AG04450 (cell line): ENCODE data around the gene ANXA5. TPM values are rescaled to one million over a fixed set of nuclear protein-coding genes. Genes with fewer than 3 reads are reported as not detected.

Source experiments
- CTCF ChIA-PET: fragments of 300-600, 350-600 bp; formaldehyde crosslinking; extraction: SDS; loops from one replicate; lab custom pipeline; 2022; ENCODE audit warnings: antibody characterized with exemption, inconsistent platforms; lab: Charles Lee
- POLR2A ChIA-PET: fragments of 350-600 bp; formaldehyde crosslinking; extraction: SDS; loops from one replicate; lab custom pipeline; 2021; ENCODE audit warnings: antibody characterized with exemption, inconsistent platforms; lab: Yijun Ruan, JAX
- DNase-seq: peaks from one replicate; pipeline ENCODE4 v3.0.0-alpha.2; 2011; ENCODE audit warnings: low read depth, low spot score
- H3K27ac ChIP-seq: one replicate; pipeline ENCODE4 v1.5.1; 2012; ENCODE audit warnings: low read depth, low read length, control low read depth
- H3K27me3 ChIP-seq: one replicate; pipeline ENCODE4 v1.6.0; 2012; ENCODE audit warnings: low read length; ENCODE audit not compliant: control insufficient read depth, insufficient read depth
- H3K4me3 ChIP-seq: 2 replicates; pipeline ENCODE4 v1.5.1; 2011; ENCODE audit warnings: mild to moderate bottlenecking, low read depth, low read length, control low read depth
- H3K9me3 ChIP-seq: 2 replicates; pipeline ENCODE4 v1.5.1; 2012; ENCODE audit warnings: low read length; ENCODE audit not compliant: control insufficient read depth, insufficient read depth
- polyA plus RNA-seq: library from polyadenylated mRNA; depleted of rRNA; stranded (reverse); fragments of >200 nt; gene quantifications from 2 replicates; pipeline ENCODE4 v1.2.3, GENCODE V29; 2011
- TF ChIP-seq, protein P1 (sequence below): IDR thresholded peaks from 2 replicates; pipeline ENCODE4 v1.5.1; 2011; ENCODE audit warnings: low read depth, low read length, control low read depth, inconsistent platforms

The ANXA5 gene
- polyA plus RNA-seq, 1 experiment: 2,093 TPM

DNA sequence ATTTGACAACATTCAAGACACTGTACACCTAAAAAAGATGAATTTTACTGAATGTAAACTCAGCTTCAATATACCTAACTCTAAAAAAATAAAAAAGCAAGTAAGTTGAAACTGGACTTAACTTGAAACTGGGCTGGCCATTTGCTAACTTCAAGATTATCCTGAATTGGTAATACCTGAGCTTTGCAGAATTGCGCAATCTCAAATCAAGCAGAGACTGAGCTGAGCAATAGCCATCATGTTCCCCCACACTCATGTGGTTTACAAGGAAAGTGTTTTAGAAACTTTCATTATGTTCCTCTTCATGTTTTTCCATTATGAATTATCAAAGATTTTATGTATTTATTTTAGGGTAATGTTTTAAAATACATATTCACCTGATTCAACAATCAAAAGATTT, 38.7 kb downstream of the ANXA5 start:
- Histone ChIP-seq H3K4me3 (no peak overlapping the region), H3K27ac (no peak overlapping the region), H3K27me3 (no peaks in the 10 kb centered on the region), H3K9me3 (no peaks in the 10 kb centered on the region)
- POLR2A ChIA-PET: no interaction called here
- CTCF ChIA-PET: interaction anchor here (0.6 to 1.2 kb wide), 2 partner anchors 193 to 196 kb away, joined by 3 to 9 read pairs; no protein-coding TSS in a partner anchor
- DNase-seq: no peak
- TF ChIP-seq, protein P1, sequence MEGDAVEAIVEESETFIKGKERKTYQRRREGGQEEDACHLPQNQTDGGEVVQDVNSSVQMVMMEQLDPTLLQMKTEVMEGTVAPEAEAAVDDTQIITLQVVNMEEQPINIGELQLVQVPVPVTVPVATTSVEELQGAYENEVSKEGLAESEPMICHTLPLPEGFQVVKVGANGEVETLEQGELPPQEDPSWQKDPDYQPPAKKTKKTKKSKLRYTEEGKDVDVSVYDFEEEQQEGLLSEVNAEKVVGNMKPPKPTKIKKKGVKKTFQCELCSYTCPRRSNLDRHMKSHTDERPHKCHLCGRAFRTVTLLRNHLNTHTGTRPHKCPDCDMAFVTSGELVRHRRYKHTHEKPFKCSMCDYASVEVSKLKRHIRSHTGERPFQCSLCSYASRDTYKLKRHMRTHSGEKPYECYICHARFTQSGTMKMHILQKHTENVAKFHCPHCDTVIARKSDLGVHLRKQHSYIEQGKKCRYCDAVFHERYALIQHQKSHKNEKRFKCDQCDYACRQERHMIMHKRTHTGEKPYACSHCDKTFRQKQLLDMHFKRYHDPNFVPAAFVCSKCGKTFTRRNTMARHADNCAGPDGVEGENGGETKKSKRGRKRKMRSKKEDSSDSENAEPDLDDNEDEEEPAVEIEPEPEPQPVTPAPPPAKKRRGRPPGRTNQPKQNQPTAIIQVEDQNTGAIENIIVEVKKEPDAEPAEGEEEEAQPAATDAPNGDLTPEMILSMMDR: no peak

DNA sequence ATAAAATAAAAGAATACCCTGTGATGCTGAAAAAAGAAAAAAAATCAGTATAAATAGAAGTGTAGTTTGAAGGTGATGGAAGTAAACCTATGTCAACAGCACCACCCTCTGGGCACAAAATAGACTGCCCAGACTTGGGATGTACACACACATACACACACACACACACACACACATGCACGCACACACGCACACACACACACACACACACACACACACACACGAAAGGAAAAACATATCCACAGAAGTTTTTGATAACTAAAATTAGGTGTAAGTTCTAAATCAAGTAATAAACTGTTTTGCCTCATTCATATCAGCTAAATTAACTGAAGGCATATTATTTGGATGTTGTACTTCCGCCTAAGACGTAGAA, 40.5 kb downstream of the ANXA5 start:
- TF ChIP-seq, protein P1: peak; percentile 47
- Histone ChIP-seq H3K9me3 (no peaks in the 10 kb centered on the region), H3K27me3 (no peaks in the 10 kb centered on the region), H3K27ac (no peak overlapping the region), H3K4me3 (no peak overlapping the region)
- POLR2A ChIA-PET: no interaction called here
- CTCF ChIA-PET: interaction anchor here (0.7 to 4.8 kb wide), 9 partner anchors 78 to 464 kb away, joined by 3 to 32 read pairs (median 5); no protein-coding TSS in a partner anchor
- peak; percentile 37 for DNase-seq

DNA sequence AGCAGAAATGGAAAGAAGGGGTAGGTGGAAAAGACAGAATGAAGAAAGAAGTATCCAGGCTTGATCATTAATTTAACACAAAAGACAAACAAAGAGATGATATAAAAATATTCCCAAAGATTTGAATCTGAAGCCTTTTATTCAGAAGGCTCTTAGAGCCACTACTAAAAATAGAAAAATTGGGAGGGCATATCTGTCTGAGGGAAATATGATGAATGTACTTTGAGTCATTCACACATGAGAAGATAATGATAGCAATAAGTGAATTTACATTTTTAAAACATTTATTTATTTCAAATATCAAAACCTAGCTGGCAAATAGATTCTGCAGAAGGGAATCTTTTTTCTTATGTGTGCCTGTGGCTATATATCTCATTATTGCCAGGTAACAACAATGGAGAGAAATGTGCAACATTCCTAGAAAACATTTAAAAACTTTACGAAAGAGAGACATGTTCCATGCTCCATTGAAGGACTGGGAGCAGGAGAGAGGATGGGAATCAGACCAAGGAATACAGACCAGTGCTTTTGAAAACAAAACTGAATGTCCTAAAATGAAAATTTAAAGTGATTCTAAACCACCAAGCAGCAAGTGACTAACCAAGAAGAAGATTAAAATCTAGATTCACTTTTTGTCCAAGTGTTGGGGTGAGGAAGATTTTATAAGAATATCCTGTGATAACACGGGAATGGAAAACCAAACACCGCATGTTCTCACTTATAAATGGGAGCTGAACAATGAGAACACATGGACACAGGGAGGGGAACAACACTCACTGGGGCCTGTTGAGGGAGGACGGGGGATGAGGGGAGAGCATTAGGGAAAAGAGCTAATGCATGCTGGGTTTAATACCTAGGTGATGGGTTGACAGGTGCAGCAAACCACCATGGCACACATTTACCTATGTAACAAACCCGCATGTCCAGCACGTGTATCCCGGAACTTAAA, 41.2 kb downstream of the ANXA5 start:
- Histone ChIP-seq H3K9me3 (no peaks in the 10 kb centered on the region), H3K27me3 (no peaks in the 10 kb centered on the region), H3K27ac (no peak overlapping the region), H3K4me3 (no peak overlapping the region)
- TF ChIP-seq, protein P1: no peak
- no peak for DNase-seq
- ChIA-PET POLR2A (no interaction called here), CTCF (interaction anchor here (1.1 to 4.8 kb wide), 7 partner anchors 81 to 309 kb away, joined by 3 to 32 read pairs (median 7); no protein-coding TSS in a partner anchor)

DNA sequence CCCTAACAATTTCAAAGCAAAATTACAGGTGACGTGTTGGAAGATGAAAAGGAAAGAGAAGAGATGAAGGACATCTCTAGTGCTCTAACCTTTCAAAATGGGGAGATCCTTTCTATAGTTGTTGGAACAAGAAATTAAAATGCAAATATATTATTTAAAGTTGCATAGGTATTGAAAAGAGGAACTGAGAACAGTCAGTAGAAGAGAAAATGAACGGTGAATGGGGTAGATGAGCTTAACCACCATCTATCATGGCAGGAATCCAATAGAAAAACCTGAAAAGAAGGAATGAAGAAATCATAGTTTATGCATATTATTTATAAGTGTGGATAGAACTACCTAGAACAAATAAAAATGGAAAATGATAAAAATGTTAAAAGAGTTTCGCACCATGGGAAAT, 42.0 kb downstream of the ANXA5 start:
- H3K4me3 ChIP-seq: no peak overlapping the region
- TF ChIP-seq, protein P1: no peak
- ChIA-PET POLR2A (no interaction called here), CTCF (interaction anchor here (2.4 to 4.8 kb wide), 2 partner anchors 192 to 284 kb away, joined by 9 to 32 read pairs; no protein-coding TSS in a partner anchor)
- H3K27ac ChIP-seq: no peak overlapping the region
- H3K27me3 ChIP-seq: no peaks in the 10 kb centered on the region
- DNase-seq: no peak
- H3K9me3 ChIP-seq: no peaks in the 10 kb centered on the region

DNA sequence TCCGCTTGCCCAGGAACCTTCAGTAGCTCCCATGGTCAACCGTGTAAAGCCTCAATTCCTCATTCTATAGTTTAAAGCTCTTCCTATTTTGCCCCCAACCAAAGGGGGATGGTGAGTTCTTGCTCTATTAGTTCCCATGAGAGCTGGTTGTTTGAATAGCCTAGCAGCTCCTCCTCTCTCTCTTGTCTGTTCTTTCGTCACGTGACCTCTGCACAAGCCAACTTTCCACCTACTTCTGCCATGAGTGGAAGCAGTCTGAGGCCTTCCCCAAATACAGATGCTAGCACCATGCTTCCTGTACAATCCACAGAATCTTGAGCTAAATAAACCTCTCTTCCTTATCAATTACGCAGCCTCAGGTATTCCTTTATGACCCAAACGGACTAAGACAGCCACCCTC, 42.8 kb downstream of the ANXA5 start:
- Histone ChIP-seq H3K9me3 (no peaks in the 10 kb centered on the region), H3K27me3 (no peaks in the 10 kb centered on the region), H3K4me3 (no peak overlapping the region), H3K27ac (no peak overlapping the region)
- ChIA-PET CTCF (interaction anchor here (1.2 to 4.8 kb wide), 3 partner anchors 169 to 284 kb away, joined by 3 to 32 read pairs (median 9); no protein-coding TSS in a partner anchor), POLR2A (no interaction called here)
- DNase-seq: no peak
- TF ChIP-seq, protein P1: no peak
